Right atrium auricular region (tissue), 2 donors: ENCODE measurements around the gene ANKRD40. TPM values are rescaled to one million over a fixed set of nuclear protein-coding genes. Genes with fewer than 3 reads are reported as not detected.
"Not testable (repeated sequence)": the region's sequence is repeated elsewhere in the genome, so short reads cannot be mapped to it uniquely, and the experiment has no call there.

Experiments used
- DNase-seq: peaks from one replicate; pipeline ENCODE4 v3.0.0-alpha.2; 2019; ENCODE audit warnings: low spot score
- H3K27ac ChIP-seq, 2 donors: fragments of 200-600 bp; sonication (generic); 1 replicate in 1 of 2; 2 replicates in 1 of 2; pipeline ENCODE4 v1.5.1; 2016 to 2019
- H3K27me3 ChIP-seq, 2 donors: fragments of 200-600 bp; sonication (generic); one replicate each; pipeline versions ENCODE4 v1.5.1 to v1.6.0; 2017 to 2019
- H3K36me3 ChIP-seq: fragments of 200-600 bp; sonication (generic); one replicate; pipeline ENCODE4 v1.5.1; 2016
- H3K4me1 ChIP-seq, 2 donors: fragments of 200-600 bp; sonication (generic); one replicate each; pipeline versions ENCODE4 v1.5.1 to v1.6.0; 2017 to 2019
- H3K4me3 ChIP-seq, 2 donors: fragments of 200-600 bp; sonication (generic); 1 replicate in 1 of 2; 2 replicates in 1 of 2; pipeline ENCODE4 v1.5.1; 2017 to 2019; ENCODE audit warnings: mild to moderate bottlenecking in 1 of 2, moderate library complexity in 1 of 2
- H3K9me3 ChIP-seq, 2 donors: fragments of 200-600 bp; sonication (generic); one replicate each; pipeline ENCODE4 v1.5.1; 2019
- total RNA-seq, 2 donors: library from RNA; depleted of rRNA; stranded (reverse); fragments of >200 nt; gene quantifications; one replicate each; pipeline ENCODE4 v1.1.0, GENCODE V29; 2016
- TF ChIP-seq, protein P1 (sequence below), 2 donors: fragments of 200-600 bp; sonication (generic); IDR thresholded peaks; one replicate each; pipeline ENCODE4 v1.5.1; 2019; ENCODE audit warnings: antibody characterized with exemption in 2 of 2

ANKRD40 gene
- total RNA-seq, 2 donors from 2014 or later, result 30.5 to 33.8 TPM

DNA sequence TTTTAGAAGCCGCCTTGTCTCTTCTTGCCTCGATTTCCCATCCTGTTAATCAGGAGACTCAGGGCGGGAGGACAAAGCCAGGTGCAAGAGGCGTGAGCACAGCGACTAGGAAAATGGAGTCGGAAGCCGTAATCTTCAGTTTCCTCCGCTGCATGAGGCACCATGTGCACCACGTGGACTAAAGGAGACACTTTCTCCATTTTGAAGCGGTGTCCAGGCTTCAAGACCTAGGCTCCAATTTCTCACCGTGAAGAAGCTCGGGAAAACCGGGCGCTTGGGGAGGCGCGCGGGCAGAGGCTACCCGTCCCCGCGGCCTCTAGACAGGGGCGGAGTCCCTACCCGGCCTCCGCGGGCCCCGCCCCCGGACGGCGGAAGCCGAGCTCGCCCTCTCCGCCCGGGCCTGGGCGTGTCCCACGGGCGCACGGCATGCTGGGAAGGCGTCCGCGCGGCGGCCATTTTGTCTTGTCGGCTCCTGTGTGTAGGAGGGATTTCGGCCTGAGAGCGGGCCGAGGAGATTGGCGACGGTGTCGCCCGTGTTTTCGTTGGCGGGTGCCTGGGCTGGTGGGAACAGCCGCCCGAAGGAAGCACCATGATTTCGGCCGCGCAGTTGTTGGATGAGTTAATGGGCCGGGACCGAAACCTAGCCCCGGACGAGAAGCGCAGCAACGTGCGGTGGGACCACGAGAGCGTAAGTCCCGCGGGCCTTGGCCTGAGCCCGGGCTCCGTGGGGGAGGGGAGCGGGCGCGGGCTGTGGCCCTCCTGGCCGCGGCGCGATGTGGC lies 11.6 kb upstream of the ANKRD40 start, which contains the start of gene LUC7L3:
LUC7L3 (plus strand) TSS at position 460 of the 780 bp plus-strand sequence; CDS start at position 590, 130 bp downstream.
- TF ChIP-seq, protein P1, sequence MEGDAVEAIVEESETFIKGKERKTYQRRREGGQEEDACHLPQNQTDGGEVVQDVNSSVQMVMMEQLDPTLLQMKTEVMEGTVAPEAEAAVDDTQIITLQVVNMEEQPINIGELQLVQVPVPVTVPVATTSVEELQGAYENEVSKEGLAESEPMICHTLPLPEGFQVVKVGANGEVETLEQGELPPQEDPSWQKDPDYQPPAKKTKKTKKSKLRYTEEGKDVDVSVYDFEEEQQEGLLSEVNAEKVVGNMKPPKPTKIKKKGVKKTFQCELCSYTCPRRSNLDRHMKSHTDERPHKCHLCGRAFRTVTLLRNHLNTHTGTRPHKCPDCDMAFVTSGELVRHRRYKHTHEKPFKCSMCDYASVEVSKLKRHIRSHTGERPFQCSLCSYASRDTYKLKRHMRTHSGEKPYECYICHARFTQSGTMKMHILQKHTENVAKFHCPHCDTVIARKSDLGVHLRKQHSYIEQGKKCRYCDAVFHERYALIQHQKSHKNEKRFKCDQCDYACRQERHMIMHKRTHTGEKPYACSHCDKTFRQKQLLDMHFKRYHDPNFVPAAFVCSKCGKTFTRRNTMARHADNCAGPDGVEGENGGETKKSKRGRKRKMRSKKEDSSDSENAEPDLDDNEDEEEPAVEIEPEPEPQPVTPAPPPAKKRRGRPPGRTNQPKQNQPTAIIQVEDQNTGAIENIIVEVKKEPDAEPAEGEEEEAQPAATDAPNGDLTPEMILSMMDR (IDR thresholded peaks at IDR 0.05), result no peak
- H3K4me1 ChIP-seq, result peaks cover 0 to 36% of the 10 kb centered on the region in 2 donors
- DNase-seq, result peak; percentile 93

DNA sequence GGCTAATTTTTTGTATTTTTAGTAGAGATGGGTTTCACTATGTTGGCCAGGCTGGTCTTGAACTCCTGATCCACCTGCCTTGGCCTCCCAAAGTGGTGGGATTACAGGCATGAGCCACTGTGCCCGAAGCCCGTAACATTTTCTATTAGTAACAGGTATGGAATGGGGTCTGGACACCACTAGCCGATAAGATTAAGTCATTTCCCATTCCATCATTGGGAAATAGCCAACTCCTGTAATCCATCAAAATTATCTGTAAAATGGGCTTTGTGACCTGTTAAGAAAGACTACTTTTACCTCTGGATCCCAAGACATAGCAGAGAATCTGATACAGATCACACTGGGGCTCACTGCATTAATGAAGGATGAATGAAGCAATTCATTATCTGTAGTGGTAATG lies 7.8 kb upstream of the ANKRD40 start:
- Histone ChIP-seq H3K27me3 (no peaks in the 10 kb centered on the region), H3K4me3 (no peak overlapping the region), H3K27ac (no peak overlapping the region), H3K4me1 (no peaks in the 10 kb centered on the region), H3K36me3 (no peaks in the 10 kb centered on the region), H3K9me3 (no peaks in the 10 kb centered on the region)
- TF ChIP-seq, protein P1 (IDR thresholded peaks at IDR 0.05), result no peak
- DNase-seq, result no peak

More for the DNA sequence above, 11.6 kb upstream of the ANKRD40 start, which contains the start of gene LUC7L3:
- no peaks in the 10 kb centered on the region for H3K9me3 ChIP-seq
- no peaks in the 10 kb centered on the region for H3K36me3 ChIP-seq
- H3K4me3 ChIP-seq, result peak within 1 kb of the TSS; percentile 77 to 93
- H3K27me3 ChIP-seq, result no peaks in the 10 kb centered on the region
- H3K27ac ChIP-seq, result peak within 1 kb of the TSS; percentile 98

DNA sequence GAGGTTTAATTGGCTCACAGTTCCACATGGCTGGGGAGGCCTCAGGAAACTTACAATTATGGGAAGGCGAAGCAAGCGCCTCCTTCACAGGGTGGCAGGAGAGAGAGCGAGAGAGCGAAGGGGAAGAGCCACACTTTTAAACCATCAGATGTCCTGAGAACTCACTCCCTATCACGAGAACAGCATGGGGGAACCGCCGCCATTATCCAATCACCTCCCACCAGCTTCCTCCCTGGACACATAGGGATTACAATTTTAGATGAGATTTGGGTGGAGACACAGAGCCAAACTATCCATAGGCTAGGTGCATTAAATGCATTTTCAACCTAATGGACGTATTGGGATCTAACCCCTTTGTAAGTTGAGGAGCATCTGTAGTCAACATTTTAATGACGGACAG lies 4.9 kb upstream of the ANKRD40 start:
- Histone ChIP-seq H3K4me3 (no peak overlapping the region), H3K27ac (no peak overlapping the region), H3K4me1 (peaks cover 0 to 19% of the 10 kb centered on the region in 2 donors), H3K9me3 (no peaks in the 10 kb centered on the region), H3K27me3 (no peaks in the 10 kb centered on the region), H3K36me3 (no peaks in the 10 kb centered on the region)
- no peak for DNase-seq
- TF ChIP-seq, protein P1 (IDR thresholded peaks at IDR 0.05), result no peak

DNA sequence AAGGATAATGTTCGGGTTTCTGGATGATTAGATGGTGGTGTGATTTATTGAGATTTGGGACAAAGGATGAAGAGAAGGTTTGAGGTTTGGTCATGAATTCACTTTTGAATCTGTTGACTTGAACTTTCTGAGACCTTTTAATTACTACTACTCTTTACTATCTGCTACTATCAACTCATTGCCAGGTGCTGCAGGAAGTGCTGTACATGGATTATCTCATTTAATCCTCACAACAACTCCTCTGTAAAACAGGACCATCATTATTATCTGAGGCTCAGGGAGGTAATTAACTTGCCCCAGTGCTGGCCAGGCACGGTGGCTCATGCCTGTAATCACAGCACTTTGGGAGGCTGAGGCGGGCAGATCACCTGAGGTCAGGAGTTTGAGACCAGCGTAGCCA lies 2.9 kb upstream of the ANKRD40 start:
- Histone ChIP-seq H3K27ac (no peak overlapping the region), H3K4me1 (peaks cover 0 to 32% of the 10 kb centered on the region in 2 donors), H3K27me3 (no peaks in the 10 kb centered on the region), H3K4me3 (no peak overlapping the region), H3K36me3 (no peaks in the 10 kb centered on the region), H3K9me3 (no peaks in the 10 kb centered on the region)
- TF ChIP-seq, protein P1 (IDR thresholded peaks at IDR 0.05), result no peak
- no peak for DNase-seq

DNA sequence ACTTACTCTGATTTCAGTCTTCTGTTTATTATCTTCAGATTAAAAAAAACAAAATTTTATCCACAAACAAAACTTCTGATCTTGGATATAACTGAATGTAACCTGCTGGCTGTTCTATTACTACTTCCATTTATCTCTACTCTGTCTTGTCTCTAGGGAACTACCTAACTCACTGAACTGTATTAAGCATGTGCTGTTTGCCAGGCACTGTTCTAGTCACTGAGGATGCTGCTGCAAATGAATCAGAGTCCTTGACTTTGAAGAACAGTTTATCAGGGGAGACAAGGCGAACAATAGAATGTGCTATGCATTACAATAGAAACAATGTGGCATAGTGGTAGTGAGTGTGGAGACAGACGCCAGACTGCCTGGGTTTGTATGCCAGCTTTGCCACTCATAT lies 2.3 kb upstream of the ANKRD40 start:
- Histone ChIP-seq H3K4me3 (no peak overlapping the region), H3K27ac (no peak overlapping the region), H3K9me3 (no peaks in the 10 kb centered on the region), H3K36me3 (no peaks in the 10 kb centered on the region), H3K4me1 (peaks cover 0 to 32% of the 10 kb centered on the region in 2 donors), H3K27me3 (no peaks in the 10 kb centered on the region)
- TF ChIP-seq, protein P1 (IDR thresholded peaks at IDR 0.05), result no peak
- no peak for DNase-seq

DNA sequence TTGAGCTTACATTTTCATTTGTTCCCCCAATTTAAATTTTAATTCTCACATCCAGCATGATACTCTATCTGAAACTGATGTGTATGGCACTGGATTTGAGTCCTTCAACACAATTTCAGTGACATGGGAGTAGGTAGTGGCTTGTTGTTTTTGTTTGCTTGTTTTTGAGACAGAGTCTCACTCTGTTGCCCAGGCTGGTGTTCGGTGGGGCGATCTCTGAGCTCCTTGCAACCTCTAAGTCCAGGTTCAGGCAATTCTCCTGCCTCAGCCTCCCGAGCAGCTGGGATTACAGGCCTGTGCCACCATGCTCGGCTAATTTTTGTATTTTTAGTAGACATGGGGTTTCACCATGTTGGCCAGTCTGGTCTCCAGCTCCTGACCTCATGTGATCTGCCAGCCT lies 1.3 kb upstream of the ANKRD40 start:
- H3K4me3 ChIP-seq, result not testable (repeated sequence)

More for the DNA sequence above, 1.3 kb upstream of the ANKRD40 start:
- H3K36me3 ChIP-seq, H3K27me3 ChIP-seq, H3K9me3 ChIP-seq, DNase-seq: not testable (repeated sequence)
- Histone ChIP-seq H3K27ac (peak overlapping the region; percentile 97), H3K4me1 (peaks cover 0 to 33% of the 10 kb centered on the region in 2 donors)
